GM06990 (cell line): ENCODE measurements around the gene PTPRN2.

Source experiments
- DNase-seq: peaks from one replicate; pipeline ENCODE4 v3.0.0-alpha.2; 2011; ENCODE audit not compliant: insufficient read length; ENCODE audit errors: extremely low read depth
- H3K27me3 ChIP-seq: replicated peaks from 2 replicates; pipeline ENCODE4 v1.6.0; 2011; ENCODE audit warnings: low read length; ENCODE audit not compliant: control insufficient read depth, insufficient read depth
- H3K36me3 ChIP-seq: 2 replicates; pipeline ENCODE4 v1.5.1; 2011; ENCODE audit warnings: low read length; ENCODE audit not compliant: control insufficient read depth, insufficient read depth
- H3K4me3 ChIP-seq: replicated peaks from 2 replicates; pipeline ENCODE4 v1.5.1; 2011; ENCODE audit warnings: low read depth, mild to moderate bottlenecking, control low read depth, low read length
- CTCF ChIP-seq: IDR thresholded peaks from 2 replicates; pipeline ENCODE4 v1.5.1; 2011; ENCODE audit warnings: low read length, control low read depth, mild to moderate bottlenecking, inconsistent platforms; ENCODE audit not compliant: insufficient read depth, poor library complexity, severe bottlenecking

The PTPRN2 gene

GRCh38 chr7:157991761-157992160, 595.9 kb downstream of the PTPRN2 start:
- DNase-seq = no peak
- no peaks in the 10 kb centered on the region for H3K36me3 ChIP-seq
- no peak for TF ChIP-seq CTCF
- H3K4me3 ChIP-seq = no peak overlapping the region
- H3K27me3 ChIP-seq = no peaks in the 10 kb centered on the region

GRCh38 chr7:157991351-157991750, 596.3 kb downstream of the PTPRN2 start:
- no peak for TF ChIP-seq CTCF
- no peaks in the 10 kb centered on the region for H3K36me3 ChIP-seq
- no peak overlapping the region for H3K4me3 ChIP-seq
- no peaks in the 10 kb centered on the region for H3K27me3 ChIP-seq
- no peak for DNase-seq

- TF ChIP-seq CTCF = no peak
- Histone ChIP-seq H3K4me3 (no peak overlapping the region), H3K27me3 (no peaks in the 10 kb centered on the region), H3K36me3 (no peaks in the 10 kb centered on the region)
- no peak for DNase-seq
Measured at GRCh38 chr7:157990881-157991250, 596.8 kb downstream of the PTPRN2 start.

GRCh38 chr7:157990226-157990880, 597.3 kb downstream of the PTPRN2 start:
- Histone ChIP-seq H3K4me3 (no peak overlapping the region), H3K27me3 (no peaks in the 10 kb centered on the region), H3K36me3 (no peaks in the 10 kb centered on the region)
- TF ChIP-seq CTCF = no peak
- no peak for DNase-seq

GRCh38 chr7:157989589-157989988, 598.0 kb downstream of the PTPRN2 start:
- H3K27me3 ChIP-seq = no peaks in the 10 kb centered on the region
- TF ChIP-seq CTCF = no peak
- H3K36me3 ChIP-seq = no peaks in the 10 kb centered on the region
- no peak overlapping the region for H3K4me3 ChIP-seq
- no peak for DNase-seq

GRCh38 chr7:157987906-157988305, 599.7 kb downstream of the PTPRN2 start:
- TF ChIP-seq CTCF = no peak
- Histone ChIP-seq H3K27me3 (no peaks in the 10 kb centered on the region), H3K4me3 (no peak overlapping the region), H3K36me3 (no peaks in the 10 kb centered on the region)
- DNase-seq = no peak
